Measurements from ENCODE around the gene SLC44A1.
"Not testable (repeated sequence)": the region's sequence is repeated elsewhere in the genome, so short reads cannot be mapped to it uniquely, and the experiment has no call there.

SLC44A1 gene

DNA sequence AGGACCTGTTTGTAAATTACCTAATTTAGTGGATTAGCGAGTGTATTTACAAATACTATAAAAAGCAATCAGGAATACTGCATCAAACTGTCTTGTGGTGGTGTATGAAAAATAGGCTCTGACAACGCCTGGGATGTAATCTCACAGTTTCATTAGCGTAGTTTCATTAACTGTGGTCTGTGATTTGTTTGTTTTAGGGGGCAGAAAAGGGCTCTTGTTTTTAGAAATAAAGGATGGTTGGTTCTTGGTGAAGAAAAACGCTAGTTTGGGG, 1.4 kb downstream of the SLC44A1 start:
- Histone ChIP-seq H2AFZ (ENCODE audit: low read depth, low read length) (peak overlapping the region; percentile 92), H3K4me1 (ENCODE audit: insufficient read depth, low read length) (peaks cover 17% of the 10 kb centered on the region), H3K9me3 (ENCODE audit: low read length) (no peaks in the 10 kb centered on the region), H3K27me3 (ENCODE audit: insufficient read depth, low read length) (peaks cover under 1% of the 10 kb centered on the region), H3K4me3 (ENCODE audit: low read length) (peak overlapping the region; percentile 71), H3K36me3 (ENCODE audit: insufficient read depth, low read length) (no peaks in the 10 kb centered on the region)

DNA sequence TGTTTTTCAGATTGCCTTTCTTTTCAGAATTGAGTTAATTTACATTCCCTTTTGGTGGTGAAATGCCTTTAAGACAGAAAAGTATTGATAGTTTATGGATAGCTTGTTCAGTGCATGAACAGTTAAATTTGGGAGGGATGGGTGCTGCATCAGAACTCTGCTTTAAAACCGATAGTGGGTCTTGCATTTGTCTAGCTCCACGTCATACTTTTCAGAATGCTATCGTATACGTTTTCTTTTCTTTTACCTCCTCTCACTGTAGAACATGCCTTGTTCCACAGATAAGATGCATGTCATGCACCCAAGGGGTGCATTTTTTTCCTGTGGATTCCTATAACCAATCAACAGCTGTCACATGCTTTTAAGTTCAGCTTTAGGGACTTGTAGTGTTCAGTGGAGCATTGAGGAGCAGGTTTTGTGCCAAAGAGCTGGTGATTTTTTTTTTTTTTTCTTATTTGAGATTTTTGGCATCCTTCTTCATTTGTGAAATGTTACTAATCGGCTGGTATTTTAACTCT, 2.3 kb downstream of the SLC44A1 start:
- Histone ChIP-seq H3K4me1 (ENCODE audit: insufficient read depth, low read length) (peaks cover 17% of the 10 kb centered on the region), H3K4me3 (ENCODE audit: low read length) (no peak overlapping the region), H3K27me3 (ENCODE audit: insufficient read depth, low read length) (no peaks in the 10 kb centered on the region), H2AFZ (ENCODE audit: low read depth, low read length) (no peak overlapping the region), H3K36me3 (ENCODE audit: insufficient read depth, low read length) (no peaks in the 10 kb centered on the region), H3K9me3 (ENCODE audit: low read length) (no peaks in the 10 kb centered on the region)

DNA sequence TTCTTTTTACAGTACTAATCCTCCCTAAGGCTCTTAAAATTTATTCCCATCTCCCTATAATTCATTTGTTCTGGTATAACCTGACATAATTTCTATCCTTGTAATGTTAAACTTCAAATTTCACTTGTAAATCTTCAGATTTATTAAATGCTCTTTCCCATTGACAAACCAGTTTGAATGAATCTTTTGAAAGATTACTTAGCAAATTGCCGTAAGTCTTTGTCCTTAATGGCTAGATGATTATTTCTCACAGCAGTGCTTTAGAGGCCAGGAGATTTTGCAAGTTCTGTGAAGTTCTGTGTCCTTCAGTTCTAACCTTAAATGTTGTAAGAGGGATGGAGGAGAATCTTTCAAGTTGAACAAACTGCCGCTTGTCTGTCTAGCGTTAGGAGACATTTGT, 4.2 kb downstream of the SLC44A1 start:
- no peaks in the 10 kb centered on the region for H3K36me3 ChIP-seq (ENCODE audit: insufficient read depth, low read length)
- no peak overlapping the region for H3K4me3 ChIP-seq (ENCODE audit: low read length)
- no peaks in the 10 kb centered on the region for H3K27me3 ChIP-seq (ENCODE audit: insufficient read depth, low read length)
- H3K9me3 ChIP-seq (ENCODE audit: low read length): no peaks in the 10 kb centered on the region
- H3K4me1 ChIP-seq (ENCODE audit: insufficient read depth, low read length): peaks cover 17% of the 10 kb centered on the region
- H2AFZ ChIP-seq (ENCODE audit: low read depth, low read length): no peak overlapping the region

DNA sequence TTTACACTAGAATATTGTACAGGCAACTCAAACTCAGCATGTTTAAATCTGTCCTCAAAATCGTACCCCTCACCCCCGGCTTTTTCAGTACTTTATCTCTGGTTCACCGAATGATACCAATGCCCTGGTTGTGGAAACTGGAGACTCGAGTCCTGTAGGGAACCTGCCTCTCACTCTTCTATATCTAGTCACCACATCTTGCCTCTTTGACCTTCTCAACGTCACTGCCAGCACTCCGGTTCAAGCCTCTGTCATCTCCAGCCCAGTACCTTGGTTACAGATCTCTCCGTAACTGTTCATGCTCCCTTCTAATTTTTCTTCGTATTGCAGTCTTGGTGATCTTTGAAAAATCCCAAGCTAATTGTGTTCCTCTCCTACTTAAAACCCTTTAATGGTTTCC, 6.7 kb downstream of the SLC44A1 start:
- no peak overlapping the region for H2AFZ ChIP-seq (ENCODE audit: low read depth, low read length)
- no peaks in the 10 kb centered on the region for H3K36me3 ChIP-seq (ENCODE audit: insufficient read depth, low read length)

DNA sequence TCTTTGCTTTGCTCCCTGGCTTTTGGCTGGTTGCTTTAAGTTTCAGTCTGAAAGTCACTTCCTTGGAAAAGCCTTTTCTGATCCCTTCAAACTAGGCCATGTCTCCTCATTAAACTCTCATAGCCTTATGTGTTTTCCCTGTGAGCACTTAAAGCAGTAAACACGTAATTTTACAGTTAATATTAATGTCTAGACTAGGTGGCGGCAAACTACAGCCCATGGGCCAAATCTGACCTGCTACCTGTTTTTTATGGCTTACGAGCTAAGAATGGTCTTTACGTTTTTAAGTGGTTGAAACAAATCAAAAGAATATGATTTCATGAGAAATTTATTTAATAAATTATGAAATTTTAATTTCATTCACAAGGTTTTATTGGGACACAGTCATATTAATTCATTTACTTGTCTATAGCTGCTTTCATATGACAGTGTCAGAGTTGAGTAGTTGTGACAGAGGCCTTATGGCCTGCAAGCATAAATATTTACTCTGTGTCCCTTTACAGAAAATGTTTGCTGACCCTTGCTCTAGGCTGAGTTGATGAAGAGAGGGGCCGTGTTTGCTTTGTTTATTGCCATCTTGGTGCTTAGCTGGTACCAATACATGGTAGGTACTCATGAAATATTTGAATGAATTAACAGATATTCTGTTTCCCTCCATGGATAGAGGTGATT, 7.4 kb downstream of the SLC44A1 start:
- peaks cover 2% of the 10 kb centered on the region for H3K4me1 ChIP-seq (ENCODE audit: insufficient read depth, low read length)
- H3K4me3 ChIP-seq (ENCODE audit: low read length): no peak overlapping the region
- H2AFZ ChIP-seq (ENCODE audit: low read depth, low read length): no peak overlapping the region
- H3K36me3 ChIP-seq (ENCODE audit: insufficient read depth, low read length): no peaks in the 10 kb centered on the region
- no peaks in the 10 kb centered on the region for H3K9me3 ChIP-seq (ENCODE audit: low read length)
- no peaks in the 10 kb centered on the region for H3K27me3 ChIP-seq (ENCODE audit: insufficient read depth, low read length)

More for the DNA sequence above, 6.7 kb downstream of the SLC44A1 start:
- no peaks in the 10 kb centered on the region for H3K27me3 ChIP-seq (ENCODE audit: insufficient read depth, low read length)
- H3K4me3 ChIP-seq (ENCODE audit: low read length): no peak overlapping the region
- peaks cover 9% of the 10 kb centered on the region for H3K4me1 ChIP-seq (ENCODE audit: insufficient read depth, low read length)
- no peaks in the 10 kb centered on the region for H3K9me3 ChIP-seq (ENCODE audit: low read length)

DNA sequence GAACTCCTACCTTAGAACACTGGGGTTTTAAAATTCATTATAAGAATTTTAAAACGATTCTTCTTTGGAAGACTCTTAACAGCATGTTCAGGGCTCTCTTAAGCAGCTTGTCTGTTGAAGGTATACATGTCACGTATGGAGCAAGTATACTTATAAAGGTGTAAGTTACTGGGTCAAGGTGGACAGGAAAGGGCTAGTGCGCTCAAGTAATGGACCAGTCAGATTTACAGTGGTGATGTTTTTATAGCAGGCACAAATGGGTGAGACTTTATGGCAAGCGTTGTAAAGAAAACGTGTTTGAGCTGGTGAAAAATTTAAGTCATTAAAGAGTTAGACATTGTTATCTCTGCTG, 7.9 kb downstream of the SLC44A1 start:
- H3K36me3 ChIP-seq (ENCODE audit: insufficient read depth, low read length): no peaks in the 10 kb centered on the region
- peaks cover under 1% of the 10 kb centered on the region for H3K4me1 ChIP-seq (ENCODE audit: insufficient read depth, low read length)
- H3K27me3 ChIP-seq (ENCODE audit: insufficient read depth, low read length): no peaks in the 10 kb centered on the region
- no peaks in the 10 kb centered on the region for H3K9me3 ChIP-seq (ENCODE audit: low read length)
- no peak overlapping the region for H3K4me3 ChIP-seq (ENCODE audit: low read length)
- no peak overlapping the region for H2AFZ ChIP-seq (ENCODE audit: low read depth, low read length)

DNA sequence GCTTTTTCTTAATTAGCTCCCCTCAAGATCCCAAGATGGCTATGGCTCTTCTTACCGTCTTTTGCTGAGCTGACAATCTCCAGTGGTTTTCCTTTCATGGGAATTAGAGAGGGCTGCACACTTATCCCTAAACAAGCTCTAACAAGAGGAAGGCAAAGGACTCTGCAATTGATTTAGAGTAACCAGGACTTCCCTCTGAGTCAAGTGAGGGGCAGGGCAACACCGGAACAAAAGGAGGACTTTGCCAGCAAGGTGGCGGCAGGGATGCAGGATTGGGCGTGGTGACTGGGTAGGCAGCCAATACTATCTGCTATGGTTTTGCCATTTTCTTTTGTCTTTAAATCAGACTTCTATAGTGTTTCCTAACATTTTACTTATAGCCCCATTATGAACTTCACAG, 9.8 kb downstream of the SLC44A1 start:
- Histone ChIP-seq H2AFZ (ENCODE audit: low read depth, low read length) (no peak overlapping the region), H3K4me3 (ENCODE audit: low read length) (no peak overlapping the region), H3K4me1 (ENCODE audit: insufficient read depth, low read length) (peaks cover 3% of the 10 kb centered on the region), H3K36me3 (ENCODE audit: insufficient read depth, low read length) (no peaks in the 10 kb centered on the region), H3K9me3 (ENCODE audit: low read length) (no peaks in the 10 kb centered on the region), H3K27me3 (ENCODE audit: insufficient read depth, low read length) (no peaks in the 10 kb centered on the region)

DNA sequence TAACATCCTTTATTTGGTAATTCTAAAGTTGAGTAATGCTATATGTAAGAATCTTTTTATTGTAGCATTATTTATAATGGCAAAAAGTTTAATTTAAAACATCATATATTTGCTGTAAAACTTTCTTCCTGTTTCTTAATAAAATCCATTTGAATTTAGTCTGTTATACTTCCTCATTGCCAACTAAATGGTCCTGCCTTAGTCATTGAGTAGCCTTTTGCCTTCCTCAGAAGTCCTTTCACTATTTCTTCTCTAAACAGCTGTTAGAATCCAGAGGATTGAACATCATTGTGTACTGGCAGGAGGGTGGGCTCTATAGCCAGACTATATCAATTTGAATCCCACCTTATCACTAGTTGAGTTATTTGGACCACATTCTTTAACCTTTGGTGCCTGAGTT, 11.0 kb downstream of the SLC44A1 start:
- Histone ChIP-seq H2AFZ (ENCODE audit: low read depth, low read length) (no peak overlapping the region), H3K36me3 (ENCODE audit: insufficient read depth, low read length) (no peaks in the 10 kb centered on the region), H3K4me3 (ENCODE audit: low read length) (no peak overlapping the region), H3K4me1 (ENCODE audit: insufficient read depth, low read length) (peaks cover 7% of the 10 kb centered on the region), H3K9me3 (ENCODE audit: low read length) (no peaks in the 10 kb centered on the region), H3K27me3 (ENCODE audit: insufficient read depth, low read length) (no peaks in the 10 kb centered on the region)

DNA sequence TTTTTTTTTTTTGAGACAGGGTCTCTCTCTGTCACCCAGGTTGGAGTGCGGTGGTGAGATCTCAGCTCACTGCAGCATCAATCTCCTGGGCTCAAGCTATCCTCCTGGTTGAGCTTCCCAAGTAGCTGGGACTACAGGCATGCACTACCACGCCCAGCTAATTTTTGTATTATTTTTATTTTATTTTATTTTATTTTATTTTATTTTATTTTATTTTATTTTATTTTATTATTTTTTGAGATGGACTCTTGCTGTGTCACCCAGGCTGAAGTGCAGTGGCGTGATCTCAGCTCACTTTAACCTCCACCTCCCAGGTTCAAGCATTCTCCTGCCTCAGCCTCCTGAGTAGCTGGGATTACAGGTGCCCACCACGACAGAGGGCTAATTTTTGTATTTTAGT, 12.1 kb downstream of the SLC44A1 start:
- H3K27me3 ChIP-seq (ENCODE audit: insufficient read depth, low read length); H3K4me3 ChIP-seq (ENCODE audit: low read length); H3K9me3 ChIP-seq (ENCODE audit: low read length); H3K4me1 ChIP-seq (ENCODE audit: insufficient read depth, low read length); H3K36me3 ChIP-seq (ENCODE audit: insufficient read depth, low read length); H2AFZ ChIP-seq (ENCODE audit: low read depth, low read length): not testable (repeated sequence)

DNA sequence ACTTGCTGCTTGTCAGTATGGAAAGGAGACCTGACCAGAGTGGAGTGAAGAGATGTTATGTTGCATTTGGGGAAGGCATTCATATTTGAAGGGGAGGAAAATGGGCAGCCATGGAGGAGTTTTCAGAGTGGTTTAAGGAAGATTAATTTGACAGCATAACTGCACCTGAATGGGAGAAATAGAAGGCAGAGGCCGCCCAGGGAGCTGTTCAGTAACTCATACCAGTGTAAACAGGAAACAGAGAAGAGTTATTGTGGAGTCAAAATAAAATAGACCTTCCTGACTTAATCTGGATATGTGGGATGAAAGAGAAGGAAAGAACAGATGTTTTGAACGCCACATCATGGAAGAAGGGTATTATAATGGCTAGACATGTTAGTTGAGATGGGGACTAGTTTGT, 13.4 kb downstream of the SLC44A1 start:
- H3K9me3 ChIP-seq (ENCODE audit: low read length): no peaks in the 10 kb centered on the region
- H3K4me1 ChIP-seq (ENCODE audit: insufficient read depth, low read length): peaks cover 7% of the 10 kb centered on the region
- no peaks in the 10 kb centered on the region for H3K27me3 ChIP-seq (ENCODE audit: insufficient read depth, low read length)
- H2AFZ ChIP-seq (ENCODE audit: low read depth, low read length): no peak overlapping the region
- H3K36me3 ChIP-seq (ENCODE audit: insufficient read depth, low read length): no peaks in the 10 kb centered on the region
- H3K4me3 ChIP-seq (ENCODE audit: low read length): no peak overlapping the region

DNA sequence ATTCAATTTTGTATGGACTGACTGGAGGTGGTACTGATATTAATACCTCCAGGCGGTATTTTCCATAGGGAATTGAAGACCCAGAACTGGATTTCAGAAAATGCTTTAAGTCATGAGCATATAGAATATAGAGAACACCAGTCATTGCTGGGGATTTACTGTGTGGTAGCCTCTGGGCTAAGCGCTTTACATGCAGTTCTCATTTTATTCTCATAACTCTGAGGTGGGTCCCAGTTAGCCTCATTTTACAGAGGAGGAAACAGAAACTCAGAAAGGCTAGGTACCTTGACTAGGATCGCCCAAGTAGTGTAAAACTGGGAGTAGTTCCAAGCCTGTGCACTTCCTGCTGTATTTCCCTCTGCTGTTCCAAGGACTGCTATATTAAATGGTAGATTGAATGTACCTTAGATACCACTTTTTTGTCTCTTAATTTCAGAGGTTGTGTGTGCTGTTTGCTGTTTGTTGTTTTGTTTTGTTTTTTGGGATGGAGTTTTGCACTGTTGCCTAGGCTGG, 13.8 kb downstream of the SLC44A1 start:
- Histone ChIP-seq H3K4me1 (ENCODE audit: insufficient read depth, low read length) (peaks cover 7% of the 10 kb centered on the region), H2AFZ (ENCODE audit: low read depth, low read length) (no peak overlapping the region), H3K36me3 (ENCODE audit: insufficient read depth, low read length) (no peaks in the 10 kb centered on the region), H3K9me3 (ENCODE audit: low read length) (no peaks in the 10 kb centered on the region), H3K27me3 (ENCODE audit: insufficient read depth, low read length) (no peaks in the 10 kb centered on the region), H3K4me3 (ENCODE audit: low read length) (no peak overlapping the region)

DNA sequence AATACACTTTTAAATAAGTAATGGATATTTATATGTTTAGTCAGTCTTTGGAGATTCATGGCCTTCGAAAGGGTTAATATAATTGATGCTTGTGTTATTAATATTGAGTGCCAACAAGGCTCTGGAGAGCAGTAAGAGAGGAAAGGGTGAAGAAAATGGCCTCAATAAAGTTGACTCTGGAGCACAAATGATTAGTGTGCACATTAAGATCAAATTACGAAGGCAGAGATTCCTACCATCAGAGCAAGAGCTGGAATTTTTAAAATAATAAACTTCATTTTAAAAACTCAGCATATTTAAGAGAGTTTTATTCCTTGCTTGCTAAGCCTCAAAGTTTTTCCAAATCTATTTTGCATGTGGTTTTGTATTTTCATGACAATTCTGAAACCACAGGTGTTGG, 14.8 kb downstream of the SLC44A1 start:
- Histone ChIP-seq H3K27me3 (ENCODE audit: insufficient read depth, low read length) (no peaks in the 10 kb centered on the region), H2AFZ (ENCODE audit: low read depth, low read length) (no peak overlapping the region), H3K4me3 (ENCODE audit: low read length) (no peak overlapping the region), H3K9me3 (ENCODE audit: low read length) (no peaks in the 10 kb centered on the region), H3K36me3 (ENCODE audit: insufficient read depth, low read length) (no peaks in the 10 kb centered on the region), H3K4me1 (ENCODE audit: insufficient read depth, low read length) (peaks cover 7% of the 10 kb centered on the region)

DNA sequence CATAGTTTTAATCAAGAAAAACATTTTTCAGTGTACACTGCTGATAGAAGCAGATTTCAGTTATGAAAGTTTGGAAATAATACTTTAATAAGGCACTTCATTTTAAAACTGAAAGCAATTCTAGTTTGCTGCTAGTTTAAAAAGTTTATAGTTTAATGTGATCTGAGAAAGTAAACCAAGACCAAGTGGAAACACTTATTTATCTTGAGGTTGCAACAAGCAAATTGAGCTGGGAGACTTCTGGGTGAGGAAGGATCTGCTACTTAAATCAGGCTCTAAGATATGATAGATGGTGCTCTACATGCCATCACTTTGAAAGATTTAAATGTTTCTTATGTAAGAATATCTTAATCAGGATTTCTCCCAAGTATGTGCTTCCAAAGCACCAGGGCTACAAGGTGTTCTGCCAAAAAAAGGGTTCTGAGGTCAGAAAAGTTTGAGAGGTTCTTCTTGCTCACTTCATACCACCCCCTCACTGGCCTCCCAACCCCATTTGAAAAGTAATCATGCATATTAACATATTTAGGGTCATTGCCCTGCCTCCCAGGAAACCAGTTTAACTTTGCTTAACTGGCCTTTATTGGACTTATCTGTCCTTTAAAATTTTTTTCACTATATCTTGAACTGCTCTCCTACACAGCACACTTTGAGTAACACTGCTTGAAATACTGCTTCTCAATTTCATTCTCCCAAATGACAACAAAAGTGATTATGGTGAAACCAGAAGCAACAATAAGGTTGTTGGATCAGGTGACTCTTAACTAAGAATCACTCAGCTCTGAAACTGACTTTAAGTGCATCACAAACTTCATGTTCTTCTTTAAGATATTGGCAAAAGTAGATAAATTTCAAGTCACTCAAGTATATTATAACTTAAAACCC, 15.5 kb downstream of the SLC44A1 start:
- no peaks in the 10 kb centered on the region for H3K9me3 ChIP-seq (ENCODE audit: low read length)

More for the DNA sequence above, 15.5 kb downstream of the SLC44A1 start:
- no peaks in the 10 kb centered on the region for H3K27me3 ChIP-seq (ENCODE audit: insufficient read depth, low read length)
- no peak overlapping the region for H2AFZ ChIP-seq (ENCODE audit: low read depth, low read length)
- peaks cover 7% of the 10 kb centered on the region for H3K4me1 ChIP-seq (ENCODE audit: insufficient read depth, low read length)
- H3K36me3 ChIP-seq (ENCODE audit: insufficient read depth, low read length): no peaks in the 10 kb centered on the region
- no peak overlapping the region for H3K4me3 ChIP-seq (ENCODE audit: low read length)

Data from neuron (in vitro differentiated cells).